Transverse colon (tissue), 4 donors: Measurements from ENCODE around the gene SIL1.

Source experiments
- CTCF ChIP-seq, 5 experiments: fragments of 200-600 bp in 3 of 5; fragments of 450-650 bp in 2 of 5; sonication (generic) in 3 of 5; IDR thresholded peaks; 1 replicate in 2 of 5; 2 replicates in 3 of 5; pipeline ENCODE4 v1.5.1; 2016 to 2017; ENCODE audit warnings: antibody characterized with exemption in 5 of 5, inconsistent platforms in 3 of 5, mild to moderate bottlenecking in 2 of 5, moderate library complexity in 1 of 5
- POLR2A ChIP-seq: fragments of 450-650 bp; IDR thresholded peaks from one replicate; pipeline ENCODE4 v1.6.1; 2016; ENCODE audit warnings: antibody characterized with exemption, mild to moderate bottlenecking, moderate library complexity
- POLR2AphosphoS5 ChIP-seq, 3 donors: sonication (generic); formaldehyde crosslinking; IDR thresholded peaks; one replicate each; pipeline ENCODE4 v1.6.1; 2016; ENCODE audit warnings: antibody characterized with exemption in 3 of 3

- no peak for TF ChIP-seq CTCF (IDR thresholded peaks at IDR 0.05)
- no peak for TF ChIP-seq POLR2A
- no peak for TF ChIP-seq POLR2AphosphoS5 (IDR thresholded peaks at IDR 0.05)
Measured at GRCh38 chr5:139185589-139185988, 12.6 kb downstream of the SIL1 start.
